Gastroesophageal sphincter (tissue), 4 donors: ENCODE data around the gene TNXB. TPM values are rescaled to one million over a fixed set of nuclear protein-coding genes. Genes with fewer than 3 reads are reported as not detected.
"Not testable (repeated sequence)": the region's sequence is repeated elsewhere in the genome, so short reads cannot be mapped to it uniquely, and the experiment has no call there.

Experiments
- ATAC-seq: fragments of 150-250 bp; one replicate; pipeline ENCODE4 v1.9.1; 2016; ENCODE audit warnings: mild to moderate bottlenecking, moderate library complexity
- H3K27ac ChIP-seq, 4 donors: fragments of 200-600 bp; sonication (generic) in 3 of 4; 1 replicate in 3 of 4; 2 replicates in 1 of 4; pipeline ENCODE4 v1.5.1; 2016 to 2019
- H3K27me3 ChIP-seq: fragments of 200-600 bp; sonication (generic); one replicate; pipeline ENCODE4 v1.5.1; 2019
- H3K36me3 ChIP-seq, 2 donors: fragments of 200-600 bp; sonication (generic); one replicate each; pipeline ENCODE4 v1.5.1; 2019; ENCODE audit warnings: control low read depth in 1 of 2
- H3K4me1 ChIP-seq, 3 donors: fragments of 200-600 bp; sonication (generic); 1 replicate in 2 of 3; 2 replicates in 1 of 3; pipeline ENCODE4 v1.5.1; 2016 to 2019; ENCODE audit warnings: control low read depth in 2 of 3
- H3K4me3 ChIP-seq, 2 donors: fragments of 200-600 bp; sonication (generic); one replicate each; pipeline ENCODE4 v1.5.1; 2019; ENCODE audit warnings: mild to moderate bottlenecking in 1 of 2, moderate library complexity in 1 of 2
- H3K9me3 ChIP-seq, 3 donors: fragments of 200-600 bp; sonication (generic); one replicate each; pipeline ENCODE4 v1.5.1; 2017 to 2019; ENCODE audit warnings: control low read depth in 2 of 3
- EP300 ChIP-seq: sonication (generic); formaldehyde crosslinking; IDR thresholded peaks from one replicate; pipeline ENCODE4 v1.6.1; 2017; ENCODE audit warnings: antibody characterized with exemption, mild to moderate bottlenecking
- POLR2A ChIP-seq, 2 donors: fragments of 450-650 bp; IDR thresholded peaks; one replicate each; pipeline ENCODE4 v1.6.1; 2017; ENCODE audit warnings: antibody characterized with exemption in 2 of 2, mild to moderate bottlenecking in 2 of 2, moderate library complexity in 1 of 2
- POLR2AphosphoS5 ChIP-seq: sonication (generic); formaldehyde crosslinking; IDR thresholded peaks from one replicate; pipeline ENCODE4 v1.6.1; 2017; ENCODE audit warnings: antibody characterized with exemption
- WGBS, 2 donors: methylation state at CpG; one replicate each; pipeline ENCODE4 v1.1.5; 2018; ENCODE audit warnings: low coverage in 1 of 2; 5-methylcytosine and 5-hydroxymethylcytosine counted together
- total RNA-seq, 4 donors: library from RNA; depleted of rRNA; stranded (reverse); fragments of >200 nt; gene quantifications; one replicate each; pipeline ENCODE4 v1.1.0, GENCODE V29; 2016
- TF ChIP-seq, protein P1 (sequence below), 4 experiments: fragments of 200-600 bp in 2 of 4; fragments of 450-650 bp in 2 of 4; sonication (generic) in 1 of 4; IDR thresholded peaks; one replicate each; pipeline ENCODE4 v1.5.1; 2017 to 2019; ENCODE audit warnings: antibody characterized with exemption in 4 of 4, mild to moderate bottlenecking in 2 of 4, moderate library complexity in 2 of 4

Gene TNXB
- total RNA-seq, 4 donors from 2014 or later, result 148 to 394 (median 190) TPM

DNA sequence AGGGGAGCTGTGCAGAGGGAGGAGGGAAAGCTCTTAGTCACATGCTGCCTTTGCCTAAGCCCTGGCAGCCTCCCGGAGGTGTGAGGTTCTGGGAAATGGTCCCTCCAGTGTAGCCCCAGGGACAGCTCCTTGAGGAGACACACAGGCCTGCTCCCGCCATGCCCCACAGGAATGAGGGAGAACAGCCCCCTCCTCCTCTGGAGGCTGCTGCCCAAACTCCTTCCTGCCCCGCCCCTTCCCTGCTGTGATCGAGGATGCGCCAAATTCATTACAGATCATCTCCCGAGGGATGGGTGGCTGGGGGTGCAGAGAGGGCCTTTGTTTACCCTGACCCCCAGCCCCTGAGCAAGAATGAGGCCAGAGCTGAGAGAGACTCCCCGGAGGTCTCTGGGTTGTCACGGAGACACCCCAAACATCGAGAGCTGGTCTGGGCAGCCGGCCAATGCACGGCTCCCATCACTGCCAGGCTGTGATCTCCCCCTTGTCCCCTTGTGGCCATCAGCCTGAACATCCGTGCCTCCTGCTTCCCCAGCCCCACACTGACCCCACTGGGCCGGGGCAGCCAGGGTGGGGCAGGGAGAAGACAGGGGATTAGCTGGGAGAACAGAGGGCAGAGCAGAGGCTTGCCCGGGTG is 62.6 kb downstream of the TNXB start:
- peaks cover 0 to 42% (median 24%) of the 10 kb centered on the region in 3 donors for H3K4me1 ChIP-seq
- no peaks in the 10 kb centered on the region for H3K27me3 ChIP-seq
- WGBS, 2 donors, result 17% methylated on average over 7 of the region's 14 CpGs; no CpG with 5 or more reads in 1 of the 2 donors
- H3K9me3 ChIP-seq, result no peaks in the 10 kb centered on the region
- no peak for TF ChIP-seq EP300
- TF ChIP-seq, protein P1, sequence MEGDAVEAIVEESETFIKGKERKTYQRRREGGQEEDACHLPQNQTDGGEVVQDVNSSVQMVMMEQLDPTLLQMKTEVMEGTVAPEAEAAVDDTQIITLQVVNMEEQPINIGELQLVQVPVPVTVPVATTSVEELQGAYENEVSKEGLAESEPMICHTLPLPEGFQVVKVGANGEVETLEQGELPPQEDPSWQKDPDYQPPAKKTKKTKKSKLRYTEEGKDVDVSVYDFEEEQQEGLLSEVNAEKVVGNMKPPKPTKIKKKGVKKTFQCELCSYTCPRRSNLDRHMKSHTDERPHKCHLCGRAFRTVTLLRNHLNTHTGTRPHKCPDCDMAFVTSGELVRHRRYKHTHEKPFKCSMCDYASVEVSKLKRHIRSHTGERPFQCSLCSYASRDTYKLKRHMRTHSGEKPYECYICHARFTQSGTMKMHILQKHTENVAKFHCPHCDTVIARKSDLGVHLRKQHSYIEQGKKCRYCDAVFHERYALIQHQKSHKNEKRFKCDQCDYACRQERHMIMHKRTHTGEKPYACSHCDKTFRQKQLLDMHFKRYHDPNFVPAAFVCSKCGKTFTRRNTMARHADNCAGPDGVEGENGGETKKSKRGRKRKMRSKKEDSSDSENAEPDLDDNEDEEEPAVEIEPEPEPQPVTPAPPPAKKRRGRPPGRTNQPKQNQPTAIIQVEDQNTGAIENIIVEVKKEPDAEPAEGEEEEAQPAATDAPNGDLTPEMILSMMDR (IDR thresholded peaks at IDR 0.05), result peak in 2 of 4 experiments; percentile 10 to 13
- peaks cover 0 to 10% of the 10 kb centered on the region in 2 donors for H3K36me3 ChIP-seq
- peak; percentile 32 for ATAC-seq
- peak overlapping the region; percentile 4 to 84 (median 80) for H3K27ac ChIP-seq
- H3K4me3 ChIP-seq, result no peak overlapping the region

DNA sequence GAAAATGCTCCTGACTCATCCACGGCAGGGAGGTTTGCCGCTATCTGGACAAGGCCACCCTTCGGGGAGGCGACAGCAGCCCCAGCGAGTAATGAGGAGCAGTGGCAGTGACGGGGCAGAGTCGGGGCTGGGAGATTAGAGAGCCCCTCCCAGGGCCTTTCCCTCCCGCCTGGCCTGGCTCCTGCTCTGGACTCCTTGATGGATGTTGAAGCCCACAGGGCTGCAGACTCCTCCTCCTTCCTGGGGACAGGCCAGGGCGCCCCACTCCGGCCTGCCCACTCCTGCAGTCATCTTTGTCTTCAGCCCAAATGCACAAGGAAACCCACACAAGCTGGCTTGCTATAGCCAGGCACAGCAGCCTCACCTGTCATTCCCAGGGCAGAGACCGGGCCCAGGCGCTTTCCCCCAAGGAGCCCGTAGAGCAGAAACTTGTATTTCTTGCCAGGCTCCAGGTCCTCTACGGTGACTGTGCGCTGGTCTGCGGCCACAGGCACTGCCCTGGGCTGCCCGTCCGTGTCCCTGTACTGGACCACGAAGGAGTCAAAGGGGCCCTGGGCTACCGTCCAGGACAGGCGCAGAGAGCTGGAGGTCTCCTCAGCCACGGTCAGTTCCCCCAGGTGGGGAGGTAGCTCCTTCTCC is 63.2 kb downstream of the TNXB start:
- no peak overlapping the region for H3K4me3 ChIP-seq
- H3K27ac ChIP-seq, result peak overlapping the region; percentile 4 to 84 (median 80)
- WGBS, 2 donors, result 41% methylated on average over 3 of the region's 22 CpGs; no CpG with 5 or more reads in 1 of the 2 donors
- no peaks in the 10 kb centered on the region for H3K27me3 ChIP-seq
- H3K36me3 ChIP-seq, result peaks cover 0 to 10% of the 10 kb centered on the region in 2 donors
- H3K9me3 ChIP-seq, result no peaks in the 10 kb centered on the region
- peaks cover 0 to 42% (median 24%) of the 10 kb centered on the region in 3 donors for H3K4me1 ChIP-seq
- TF ChIP-seq, protein P1 (IDR thresholded peaks at IDR 0.05), result no peak
- TF ChIP-seq POLR2AphosphoS5 (no peak), POLR2A (IDR thresholded peaks at IDR 0.05) (no peak), EP300 (no peak)
- ATAC-seq, result peak; percentile 25

DNA sequence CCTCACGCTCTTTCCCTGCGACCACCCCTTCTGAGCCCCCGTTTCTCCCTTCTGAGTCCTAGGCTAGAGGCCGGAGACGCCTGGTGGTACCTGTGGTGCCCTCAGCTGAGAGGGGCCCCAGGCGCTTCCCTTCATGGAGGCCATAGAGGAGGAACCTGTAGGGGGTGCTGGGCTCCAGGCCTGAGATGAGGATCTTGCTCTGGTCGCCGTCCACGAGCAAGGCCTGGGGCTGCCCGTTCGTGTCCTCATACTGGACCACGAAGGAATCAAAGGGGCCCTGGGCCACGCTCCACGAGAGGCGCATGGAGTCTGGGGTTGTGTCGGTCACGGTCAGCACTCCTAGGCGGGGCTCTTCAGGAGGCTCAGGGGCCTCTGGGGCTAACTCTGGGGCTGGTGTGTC is 64.2 kb downstream of the TNXB start:
- ATAC-seq, H3K27ac ChIP-seq, H3K9me3 ChIP-seq, H3K27me3 ChIP-seq, H3K36me3 ChIP-seq, H3K4me3 ChIP-seq: not testable (repeated sequence)
- H3K4me1 ChIP-seq, result peaks cover 0 to 42% (median 24%) of the 10 kb centered on the region in 3 donors
- no CpG with 5 or more reads among the region's 18 CpGs for WGBS, 2 donors

DNA sequence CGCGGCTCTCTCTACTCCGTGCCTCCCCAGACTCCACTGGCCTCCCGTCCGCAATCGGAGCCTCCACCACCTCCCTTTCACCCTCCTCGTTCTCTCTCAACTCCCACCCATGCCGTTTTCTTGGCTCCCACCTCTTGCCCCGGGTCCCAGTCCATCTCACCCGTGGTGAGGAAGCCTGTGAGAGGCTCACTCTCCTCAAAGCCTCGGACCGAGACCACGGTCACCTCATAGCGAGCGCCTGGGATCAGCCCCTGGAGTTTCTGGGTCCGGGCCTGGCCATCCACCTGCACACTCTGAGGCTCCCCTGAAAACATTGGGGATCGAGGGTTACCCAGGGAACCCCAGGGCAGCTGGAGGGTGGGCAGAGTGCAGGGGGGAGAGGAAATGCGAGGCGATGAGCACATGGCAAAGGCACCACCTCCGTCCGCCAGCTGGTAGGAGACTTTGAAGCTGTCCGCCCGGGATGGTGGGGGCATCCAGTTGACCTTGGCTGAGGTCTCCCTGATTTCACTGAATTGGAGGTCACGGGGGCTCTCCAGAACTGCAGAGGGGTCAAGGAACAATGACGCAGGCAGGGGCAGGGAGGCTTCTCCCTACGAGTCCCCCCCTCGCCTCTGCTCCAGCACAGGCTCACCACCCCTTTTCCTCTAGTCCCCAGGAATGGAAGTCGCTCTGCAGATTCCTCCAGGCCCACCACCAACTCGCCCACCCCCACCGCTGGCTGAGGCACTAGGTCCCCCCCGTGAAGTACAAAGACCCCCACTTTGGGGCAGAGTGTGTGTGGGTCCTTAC is 65.4 kb downstream of the TNXB start:
- not testable (repeated sequence) for H3K27ac ChIP-seq, H3K9me3 ChIP-seq, ATAC-seq, H3K27me3 ChIP-seq, H3K36me3 ChIP-seq, H3K4me3 ChIP-seq
- no CpG with 5 or more reads among the region's 31 CpGs for WGBS, 2 donors
- peaks cover 0 to 31% (median 24%) of the 10 kb centered on the region in 3 donors for H3K4me1 ChIP-seq

DNA sequence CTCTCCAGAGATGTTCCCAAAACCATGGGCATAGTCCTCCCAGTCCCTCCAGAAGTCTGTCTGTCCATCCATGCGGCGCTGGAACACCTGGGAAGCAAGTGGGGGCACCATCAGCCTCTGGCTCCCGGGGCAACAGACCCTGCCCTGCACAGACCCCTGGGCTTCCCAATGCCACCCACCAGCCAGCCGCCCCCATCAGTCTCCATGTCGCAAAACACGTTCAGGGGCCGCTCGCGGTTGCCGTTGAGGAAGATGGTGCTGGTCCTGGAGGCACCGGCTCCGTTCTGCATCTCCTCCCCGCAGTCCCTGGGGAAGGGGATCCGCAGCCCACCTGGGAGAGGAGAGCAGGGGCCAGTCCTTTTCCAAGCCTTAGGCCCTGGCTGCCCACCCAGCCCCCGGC is 66.9 kb downstream of the TNXB start:
- ATAC-seq, H3K9me3 ChIP-seq, H3K4me3 ChIP-seq, H3K27ac ChIP-seq, H3K27me3 ChIP-seq, H3K36me3 ChIP-seq: not testable (repeated sequence)
- peaks cover 0 to 16% (median 12%) of the 10 kb centered on the region in 3 donors for H3K4me1 ChIP-seq
- WGBS, 2 donors, result 100% methylated on average over 3 of the region's 15 CpGs; no CpG with 5 or more reads in 1 of the 2 donors

DNA sequence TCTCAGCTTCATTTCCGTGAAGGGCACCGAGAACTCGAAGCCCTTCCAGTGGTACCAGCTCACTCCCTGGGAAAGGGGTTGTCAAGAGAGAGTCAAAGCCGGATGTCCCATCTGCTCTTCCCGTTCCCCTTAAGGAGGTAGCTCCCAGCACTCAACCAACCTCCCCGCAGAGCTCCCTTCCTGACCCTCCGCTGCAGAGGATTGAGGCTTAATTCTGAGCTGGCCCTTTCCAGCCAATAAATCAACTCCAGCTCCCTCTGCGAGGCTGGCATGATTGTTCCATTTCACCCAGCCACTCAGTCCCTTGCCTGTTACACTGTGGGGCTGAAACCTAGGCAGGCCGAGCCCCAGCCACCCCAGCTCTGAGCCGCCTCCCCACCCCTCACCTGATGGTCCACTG is 67.8 kb downstream of the TNXB start:
- H3K9me3 ChIP-seq, ATAC-seq, H3K4me1 ChIP-seq, H3K4me3 ChIP-seq, H3K27ac ChIP-seq, H3K27me3 ChIP-seq, H3K36me3 ChIP-seq: not testable (repeated sequence)
- 74% methylated on average over 3 of the region's 10 CpGs; no CpG with 5 or more reads in 1 of the 2 donors for WGBS, 2 donors

DNA sequence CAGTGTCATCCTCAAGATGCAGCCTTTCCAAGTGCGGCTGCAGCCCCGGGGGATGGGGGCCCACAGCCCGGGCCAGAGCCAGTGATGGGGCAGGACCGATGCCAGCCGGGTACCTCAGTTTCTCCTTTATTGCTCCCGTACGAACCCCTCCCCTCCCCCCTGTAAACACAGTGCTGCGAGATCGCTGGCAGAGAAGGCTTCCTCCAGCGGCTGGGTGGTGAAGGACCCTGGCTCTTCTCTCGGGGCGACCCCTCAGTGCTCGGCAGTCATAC is 68.2 kb downstream of the TNXB start:
- H3K27me3 ChIP-seq, H3K9me3 ChIP-seq, ATAC-seq, H3K4me3 ChIP-seq, H3K4me1 ChIP-seq, H3K36me3 ChIP-seq, H3K27ac ChIP-seq: not testable (repeated sequence)
- WGBS, 2 donors, result no CpG with 5 or more reads among the region's 13 CpGs

DNA sequence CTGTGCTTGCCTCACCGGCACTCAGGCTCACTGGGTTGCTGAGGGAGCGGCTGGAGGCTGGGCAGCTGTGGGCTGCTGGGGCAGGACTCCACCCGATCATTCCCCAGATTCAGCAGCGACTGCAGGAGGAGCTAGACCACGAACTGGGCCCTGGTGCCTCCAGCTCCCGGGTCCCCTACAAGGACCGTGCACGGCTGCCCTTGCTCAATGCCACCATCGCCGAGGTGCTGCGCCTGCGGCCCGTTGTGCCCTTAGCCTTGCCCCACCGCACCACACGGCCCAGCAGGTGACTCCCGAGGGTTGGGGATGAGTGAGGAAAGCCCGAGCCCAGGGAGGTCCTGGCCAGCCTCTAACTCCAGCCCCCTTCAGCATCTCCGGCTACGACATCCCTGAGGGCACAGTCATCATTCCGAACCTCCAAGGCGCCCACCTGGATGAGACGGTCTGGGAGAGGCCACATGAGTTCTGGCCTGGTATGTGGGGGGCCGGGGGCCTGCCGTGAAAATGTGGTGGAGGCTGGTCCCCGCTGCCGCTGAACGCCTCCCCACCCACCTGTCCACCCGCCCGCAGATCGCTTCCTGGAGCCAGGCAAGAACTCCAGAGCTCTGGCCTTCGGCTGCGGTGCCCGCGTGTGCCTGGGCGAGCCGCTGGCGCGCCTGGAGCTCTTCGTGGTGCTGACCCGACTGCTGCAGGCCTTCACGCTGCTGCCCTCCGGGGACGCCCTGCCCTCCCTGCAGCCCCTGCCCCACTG is 68.7 kb downstream of the TNXB start:
- ATAC-seq, H3K27me3 ChIP-seq, H3K27ac ChIP-seq, H3K4me3 ChIP-seq, H3K4me1 ChIP-seq, H3K9me3 ChIP-seq, H3K36me3 ChIP-seq: not testable (repeated sequence)
- WGBS, 2 donors, result no CpG with 5 or more reads among the region's 43 CpGs

DNA sequence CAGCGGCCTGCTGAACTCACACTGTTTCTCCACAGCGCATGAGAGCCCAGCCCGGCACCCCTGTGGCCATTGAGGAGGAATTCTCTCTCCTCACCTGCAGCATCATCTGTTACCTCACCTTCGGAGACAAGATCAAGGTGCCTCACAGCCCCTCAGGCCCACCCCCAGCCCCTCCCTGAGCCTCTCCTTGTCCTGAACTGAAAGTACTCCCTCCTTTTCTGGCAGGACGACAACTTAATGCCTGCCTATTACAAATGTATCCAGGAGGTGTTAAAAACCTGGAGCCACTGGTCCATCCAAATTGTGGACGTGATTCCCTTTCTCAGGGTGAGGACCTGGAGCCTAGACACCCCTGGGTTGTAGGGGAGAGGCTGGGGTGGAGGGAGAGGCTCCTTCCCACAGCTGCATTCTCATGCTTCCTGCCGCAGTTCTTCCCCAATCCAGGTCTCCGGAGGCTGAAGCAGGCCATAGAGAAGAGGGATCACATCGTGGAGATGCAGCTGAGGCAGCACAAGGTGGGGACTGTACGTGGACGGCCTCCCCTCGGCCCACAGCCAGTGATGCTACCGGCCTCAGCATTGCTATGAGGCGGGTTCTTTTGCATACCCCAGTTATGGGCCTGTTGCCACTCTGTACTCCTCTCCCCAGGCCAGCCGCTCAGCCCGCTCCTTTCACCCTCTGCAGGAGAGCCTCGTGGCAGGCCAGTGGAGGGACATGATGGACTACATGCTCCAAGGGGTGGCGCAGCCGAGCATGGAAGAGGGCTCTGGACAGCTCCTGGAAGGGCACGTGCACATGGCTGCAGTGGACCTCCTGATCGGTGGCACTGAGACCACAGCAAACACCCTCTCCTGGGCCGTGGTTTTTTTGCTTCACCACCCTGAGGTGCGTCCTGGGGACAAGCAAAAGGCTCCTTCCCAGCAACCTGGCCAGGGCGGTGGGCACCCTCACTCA is 69.5 kb downstream of the TNXB start:
- H3K27me3 ChIP-seq, H3K9me3 ChIP-seq, ATAC-seq, H3K36me3 ChIP-seq, H3K27ac ChIP-seq, H3K4me3 ChIP-seq, H3K4me1 ChIP-seq: not testable (repeated sequence)
- WGBS, 2 donors, result 69% methylated on average over 2 of the region's 24 CpGs; no CpG with 5 or more reads in 1 of the 2 donors
